Fibroblast of lung (primary cell): ENCODE measurements around the gene RGPD4. TPM values are rescaled to one million over a fixed set of nuclear protein-coding genes. Genes with fewer than 3 reads are reported as not detected.

ENCODE experiments used
- DNase-seq, 2 donors: peaks; one replicate each; pipeline versions ENCODE4 v3.0.0 to v3.0.0-alpha.2; 2010; ENCODE audit warnings: low read depth in 2 of 2
- H2AFZ ChIP-seq: 2 replicates; pipeline ENCODE4 v1.5.1; 2012; ENCODE audit warnings: low read length, control low read depth, inconsistent platforms
- H3K27ac ChIP-seq: 2 replicates; pipeline ENCODE4 v1.5.1; 2011; ENCODE audit warnings: low read length, control low read depth; ENCODE audit not compliant: insufficient read depth
- H3K27me3 ChIP-seq: 2 replicates; pipeline ENCODE4 v1.5.1; 2011; ENCODE audit warnings: mild to moderate bottlenecking, low read length; ENCODE audit not compliant: control insufficient read depth, insufficient read depth
- H3K36me3 ChIP-seq: 2 replicates; pipeline ENCODE4 v1.5.1; 2011; ENCODE audit warnings: low read length; ENCODE audit not compliant: control insufficient read depth, insufficient read depth
- H3K4me1 ChIP-seq: 2 replicates; pipeline ENCODE4 v1.5.1; 2011; ENCODE audit warnings: low read length; ENCODE audit not compliant: control insufficient read depth, insufficient read depth; ENCODE audit errors: extremely low read depth
- H3K4me2 ChIP-seq: 2 replicates; pipeline ENCODE4 v1.5.1; 2011; ENCODE audit warnings: low read length, control low read depth; ENCODE audit not compliant: insufficient read depth; ENCODE audit errors: extremely low read depth
- H3K4me3 ChIP-seq, 4 experiments: fragments of 200-600 bp in 1 of 4; sonication (generic) in 1 of 4; replicated peaks in 1 of 4; 2 replicates each; pipeline ENCODE4 v1.5.1; 2011 to 2016; ENCODE audit warnings: low read length in 4 of 4, low read depth in 3 of 4, mild to moderate bottlenecking in 3 of 4, control low read depth in 2 of 4, inconsistent platforms in 1 of 4, mixed read lengths in 1 of 4; ENCODE audit not compliant: insufficient read depth in 1 of 4; ENCODE audit errors: control extremely low read depth in 1 of 4
- H3K79me2 ChIP-seq: 2 replicates; pipeline ENCODE4 v1.5.1; 2012; ENCODE audit warnings: mild to moderate bottlenecking, low read length, inconsistent platforms; ENCODE audit not compliant: control insufficient read depth, insufficient read depth
- H3K9ac ChIP-seq: 2 replicates; pipeline ENCODE4 v1.5.1; 2011; ENCODE audit warnings: mild to moderate bottlenecking, low read length, control low read depth; ENCODE audit not compliant: insufficient read depth
- H3K9me3 ChIP-seq: 2 replicates; pipeline ENCODE4 v1.5.1; 2012; ENCODE audit warnings: low read depth, low read length; ENCODE audit not compliant: control insufficient read depth, insufficient read depth
- H4K20me1 ChIP-seq: 2 replicates; pipeline ENCODE4 v1.5.1; 2011; ENCODE audit warnings: low read length; ENCODE audit not compliant: control insufficient read depth, insufficient read depth; ENCODE audit errors: extremely low read depth
- EZH2 ChIP-seq: IDR thresholded peaks from 2 replicates; pipeline ENCODE4 v1.5.1; 2012; ENCODE audit warnings: low read length, control low read depth, mild to moderate bottlenecking; ENCODE audit errors: missing control alignments
- polyA plus RNA-seq, 2 donors: library from polyadenylated mRNA; depleted of rRNA in 1 of 2; stranded (reverse) in 1 of 2; unstranded in 1 of 2; fragments of >200 nt; gene quantifications; 2 replicates each; pipeline ENCODE4 v1.2.1, GENCODE V29; 2011 to 2012; ENCODE audit warnings: missing spikeins in 1 of 2
- total RNA-seq: library from RNA; depleted of rRNA; stranded (reverse); fragments of >200 nt; gene quantifications from 2 replicates; pipeline ENCODE4 v1.2.1, GENCODE V29; 2014
- TF ChIP-seq, protein P1 (sequence below), 2 donors: IDR thresholded peaks in 1 of 2; conservative IDR thresholded peaks in 1 of 2; 1 replicate in 1 of 2; 2 replicates in 1 of 2; pipeline ENCODE4 v1.5.1; 2011 to 2012; ENCODE audit warnings: low read length in 2 of 2, control low read depth in 1 of 2, inconsistent platforms in 1 of 2, low read depth in 1 of 2, mild to moderate bottlenecking in 1 of 2

The RGPD4 gene
- total and polyA plus RNA-seq, 2 donors (not counting 1 experiment from before 2014, with no cell fraction given), result under 0.01 TPM; not detected in 1

DNA sequence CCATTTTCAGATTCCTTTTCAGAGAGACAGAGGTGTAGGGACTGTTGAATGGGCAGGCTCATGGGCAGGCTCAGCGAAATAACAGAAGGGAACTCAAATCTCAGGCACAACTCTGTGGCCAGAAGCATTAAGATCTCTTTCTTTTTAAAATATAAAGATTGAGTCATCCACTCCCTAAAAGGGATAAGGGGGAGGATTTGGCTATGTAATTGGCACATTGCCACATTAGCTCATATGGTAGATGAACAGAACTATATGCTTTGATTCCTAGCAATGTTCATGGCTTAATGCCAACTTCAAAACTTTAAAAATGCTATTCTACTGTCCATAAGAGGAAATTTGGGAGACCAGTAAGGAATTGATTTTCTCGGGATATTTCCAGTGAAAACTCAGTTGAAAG is 105.8 kb downstream of the RGPD4 start:
- DNase-seq, result peak; percentile 20 to 42
- Histone ChIP-seq H3K27ac (no peak overlapping the region), H3K9me3 (no peaks in the 10 kb centered on the region), H2AFZ (no peak overlapping the region), H4K20me1 (no peaks in the 10 kb centered on the region), H3K4me1 (no peaks in the 10 kb centered on the region), H3K79me2 (no peaks in the 10 kb centered on the region), H3K9ac (no peak overlapping the region), H3K27me3 (no peaks in the 10 kb centered on the region), H3K4me2 (no peak overlapping the region), H3K36me3 (no peaks in the 10 kb centered on the region), H3K4me3 (no peak overlapping the region)
- TF ChIP-seq, protein P1, sequence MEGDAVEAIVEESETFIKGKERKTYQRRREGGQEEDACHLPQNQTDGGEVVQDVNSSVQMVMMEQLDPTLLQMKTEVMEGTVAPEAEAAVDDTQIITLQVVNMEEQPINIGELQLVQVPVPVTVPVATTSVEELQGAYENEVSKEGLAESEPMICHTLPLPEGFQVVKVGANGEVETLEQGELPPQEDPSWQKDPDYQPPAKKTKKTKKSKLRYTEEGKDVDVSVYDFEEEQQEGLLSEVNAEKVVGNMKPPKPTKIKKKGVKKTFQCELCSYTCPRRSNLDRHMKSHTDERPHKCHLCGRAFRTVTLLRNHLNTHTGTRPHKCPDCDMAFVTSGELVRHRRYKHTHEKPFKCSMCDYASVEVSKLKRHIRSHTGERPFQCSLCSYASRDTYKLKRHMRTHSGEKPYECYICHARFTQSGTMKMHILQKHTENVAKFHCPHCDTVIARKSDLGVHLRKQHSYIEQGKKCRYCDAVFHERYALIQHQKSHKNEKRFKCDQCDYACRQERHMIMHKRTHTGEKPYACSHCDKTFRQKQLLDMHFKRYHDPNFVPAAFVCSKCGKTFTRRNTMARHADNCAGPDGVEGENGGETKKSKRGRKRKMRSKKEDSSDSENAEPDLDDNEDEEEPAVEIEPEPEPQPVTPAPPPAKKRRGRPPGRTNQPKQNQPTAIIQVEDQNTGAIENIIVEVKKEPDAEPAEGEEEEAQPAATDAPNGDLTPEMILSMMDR (conservative IDR thresholded peaks at IDR 0.05 in 1 of 2, IDR thresholded peaks at IDR 0.05 in 1 of 2; ENCODE audit: low read depth in 1 of 2, low read length in 2 of 2), result no peak
- TF ChIP-seq EZH2, result no peak

DNA sequence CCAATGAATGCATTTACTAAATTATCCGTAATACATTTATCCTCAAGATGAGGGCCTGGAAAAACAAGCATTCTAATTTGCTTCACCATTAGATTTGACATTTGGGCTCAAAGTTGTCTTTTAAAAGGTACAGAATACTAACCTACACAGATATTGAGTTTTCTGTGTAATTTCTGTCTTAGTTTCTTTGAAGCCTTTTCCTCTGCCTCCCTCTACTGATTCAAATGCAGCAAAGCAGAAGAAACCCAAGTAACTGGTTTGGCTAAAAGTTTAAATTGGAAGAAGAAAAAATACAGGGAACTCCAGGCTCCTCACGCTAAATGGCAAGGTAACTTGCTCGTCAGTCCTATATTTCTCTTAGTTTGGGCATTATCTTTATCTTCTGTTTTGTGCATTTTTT is 106.3 kb downstream of the RGPD4 start:
- Histone ChIP-seq H3K79me2 (no peaks in the 10 kb centered on the region), H3K27me3 (no peaks in the 10 kb centered on the region), H2AFZ (no peak overlapping the region), H3K4me2 (no peak overlapping the region), H3K4me3 (no peak overlapping the region), H3K4me1 (no peaks in the 10 kb centered on the region), H3K9me3 (no peaks in the 10 kb centered on the region), H4K20me1 (no peaks in the 10 kb centered on the region), H3K36me3 (no peaks in the 10 kb centered on the region), H3K27ac (no peak overlapping the region), H3K9ac (no peak overlapping the region)
- DNase-seq, result peak in 1 of 2 donors; percentile 14
- TF ChIP-seq, protein P1 (conservative IDR thresholded peaks at IDR 0.05 in 1 of 2, IDR thresholded peaks at IDR 0.05 in 1 of 2; ENCODE audit: low read depth in 1 of 2, low read length in 2 of 2), result peak in 1 of 2 donors; percentile 43
- TF ChIP-seq EZH2, result no peak

DNA sequence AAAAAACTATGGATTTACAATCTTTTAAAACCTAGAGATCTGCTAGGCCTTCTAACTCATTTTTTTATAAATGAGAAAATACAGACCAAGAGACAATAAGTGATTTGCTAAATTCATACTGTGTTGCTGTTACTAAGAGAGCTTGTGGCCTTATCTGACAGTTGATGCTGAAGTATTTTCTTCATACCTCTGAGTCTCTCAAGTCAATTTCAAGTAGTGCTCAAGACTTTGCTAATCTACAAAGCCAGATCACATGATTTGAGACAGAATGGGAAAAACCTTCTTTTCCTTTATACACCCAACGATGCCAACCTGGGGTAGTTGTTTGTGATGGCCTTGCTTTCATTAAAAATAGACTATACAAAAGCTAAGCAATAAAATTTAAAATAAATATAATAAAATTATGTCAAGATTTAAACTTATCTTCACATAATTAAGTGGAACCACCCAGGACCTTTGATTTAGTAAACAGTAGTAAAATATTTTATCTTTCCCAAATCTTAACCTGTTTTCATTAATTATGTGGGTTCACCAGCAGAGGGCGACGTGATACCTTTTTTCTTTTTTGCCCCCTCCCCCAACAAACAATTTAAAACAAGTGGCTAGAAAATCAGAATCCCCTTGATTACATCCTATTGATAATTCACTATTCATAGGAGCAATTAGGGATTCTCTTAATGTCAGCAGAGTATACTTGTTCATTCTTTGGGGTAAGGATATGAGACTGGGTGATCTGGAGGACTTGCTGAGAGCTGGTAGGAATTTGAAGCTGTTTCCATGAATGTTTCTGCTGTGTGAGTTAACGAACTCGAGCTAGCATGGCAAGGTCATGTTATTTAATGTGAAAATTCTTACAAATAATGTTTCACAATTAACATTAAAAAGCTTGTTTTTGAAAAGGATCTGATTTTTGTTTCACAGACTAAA is 110.0 kb downstream of the RGPD4 start:
- TF ChIP-seq, protein P1 (conservative IDR thresholded peaks at IDR 0.05 in 1 of 2, IDR thresholded peaks at IDR 0.05 in 1 of 2; ENCODE audit: low read depth in 1 of 2, low read length in 2 of 2), result peak in 1 of 2 donors; percentile 21
- TF ChIP-seq EZH2, result no peak
- Histone ChIP-seq H4K20me1 (no peaks in the 10 kb centered on the region), H3K4me3 (no peak overlapping the region), H3K9me3 (no peaks in the 10 kb centered on the region), H2AFZ (no peak overlapping the region), H3K79me2 (no peaks in the 10 kb centered on the region), H3K27me3 (no peaks in the 10 kb centered on the region), H3K36me3 (no peaks in the 10 kb centered on the region), H3K4me1 (no peaks in the 10 kb centered on the region), H3K27ac (no peak overlapping the region), H3K9ac (no peak overlapping the region), H3K4me2 (no peak overlapping the region)
- DNase-seq, result no peak
